MV-4-11 (cell line): ENCODE results near the gene RPS8.
"Not testable (repeated sequence)": the region's sequence is repeated elsewhere in the genome, so short reads cannot be mapped to it uniquely, and the experiment has no call there.

Source experiments
- DNase-seq: peaks from one replicate; lab custom pipeline; 2025; lab: John Stamatoyannopoulos, UW

Gene RPS8

DNA sequence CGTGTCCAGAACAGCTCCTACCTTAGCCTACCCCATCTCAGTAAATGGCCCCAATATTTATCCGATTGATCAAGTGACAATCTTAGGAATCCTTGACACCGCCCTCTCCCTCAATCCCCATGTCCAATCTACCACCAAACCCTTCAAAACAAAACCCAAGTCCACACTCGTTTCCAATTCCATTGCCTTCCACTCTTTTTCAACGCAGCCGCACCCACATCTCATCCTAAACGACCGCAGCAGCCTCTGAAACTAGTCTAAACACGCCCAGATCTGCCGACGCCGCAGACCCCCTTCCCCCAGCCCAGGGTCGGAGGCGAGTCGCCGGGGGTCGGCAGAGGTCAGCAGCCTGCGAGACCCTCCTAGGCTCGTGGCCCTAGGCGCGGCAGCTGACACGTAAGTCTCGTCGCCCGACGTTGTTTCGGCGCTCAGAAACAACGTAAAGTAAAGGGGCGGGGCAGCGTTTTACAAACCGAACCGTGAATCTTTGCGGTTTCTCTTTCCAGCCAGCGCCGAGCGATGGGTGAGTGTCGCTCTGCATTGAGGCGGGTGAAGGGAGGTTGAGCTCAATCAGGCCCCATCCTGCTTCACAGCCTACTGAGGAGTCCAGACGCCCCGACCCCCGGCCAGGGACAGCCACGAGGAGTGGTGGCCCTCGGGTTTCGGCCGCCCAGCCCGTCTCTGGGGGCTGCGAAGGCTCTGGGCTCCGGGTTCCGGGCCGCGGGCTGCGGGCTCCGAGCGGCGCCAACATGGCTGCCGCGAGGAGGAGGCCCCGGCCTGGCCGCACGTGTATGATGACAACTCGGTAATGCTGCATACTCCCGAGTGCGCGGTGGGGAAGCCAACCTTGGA is at the start of gene RPS8:
RPS8 (plus strand) TSS at position 463 of the 852 bp plus-strand sequence; CDS start at position 520, 57 bp downstream.
- DNase-seq, result peak; percentile 92

DNA sequence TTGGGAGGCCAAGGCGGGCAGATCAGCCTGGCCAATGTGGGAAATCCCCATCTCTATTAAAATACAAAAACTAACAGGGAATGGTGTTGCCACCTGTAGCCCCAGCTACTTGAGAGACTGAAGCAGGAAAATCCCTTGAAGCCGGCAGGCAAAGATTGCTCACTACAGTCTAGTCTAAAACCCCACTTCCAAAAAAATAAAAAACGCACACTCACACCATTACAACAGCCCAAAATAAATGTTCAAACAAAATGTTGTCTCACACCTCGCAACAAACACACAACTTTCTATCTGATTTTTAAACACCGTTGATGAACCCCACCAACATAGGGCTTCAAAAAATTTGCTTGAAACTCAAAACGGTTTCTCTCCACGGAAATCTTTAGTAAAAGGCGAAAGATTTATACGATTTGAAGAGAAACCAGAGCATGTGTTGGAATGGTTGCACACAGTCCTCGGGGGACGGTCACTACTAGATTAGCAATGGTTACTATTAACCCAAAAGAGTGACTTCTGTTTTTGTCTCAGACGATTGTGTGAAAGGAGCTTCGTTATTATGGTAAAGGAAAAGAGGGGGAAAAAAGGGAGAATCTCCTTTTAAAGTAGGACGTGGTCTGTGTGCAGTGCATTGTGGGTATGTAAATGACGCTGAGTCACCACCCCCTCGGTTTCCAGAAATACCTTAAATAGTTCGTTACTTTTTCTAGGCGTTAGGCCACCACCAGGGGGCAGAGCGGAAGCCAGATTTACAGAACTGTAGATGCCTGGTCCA is 44.4 kb upstream of the RPS8 start, which contains the start of gene RNU5D-1:
RNU5D-1 (minus strand) TSS at position 430 of the 772 bp plus-strand sequence.
- peak; percentile 100 for DNase-seq

GRCh38 chr1:44733365-44733764 is 42.0 kb upstream of the RPS8 start:
- no peak for DNase-seq

- no peak for DNase-seq
These were observed 41.6 kb upstream of the RPS8 start for GRCh38 chr1:44733784-44734183.

GRCh38 chr1:44735992-44736391 is 39.3 kb upstream of the RPS8 start:
- no peak for DNase-seq

DNA sequence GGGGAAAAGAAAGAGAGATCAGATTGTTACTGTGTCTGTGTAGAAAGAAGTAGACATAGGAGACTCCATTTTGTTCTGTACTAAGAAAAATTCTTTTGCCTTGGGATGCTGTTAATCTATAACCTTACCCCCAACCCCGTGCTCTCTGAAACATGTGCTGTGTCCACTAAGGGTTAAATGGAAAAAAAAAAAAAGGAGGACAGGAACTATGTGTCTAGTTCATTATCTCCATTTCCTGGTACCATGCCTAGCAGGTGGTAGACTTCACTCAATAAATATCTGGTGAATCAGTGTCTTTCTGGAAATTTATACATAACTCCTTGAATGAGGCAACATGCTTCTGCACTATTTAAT is 36.4 kb upstream of the RPS8 start:
- DNase-seq, result not testable (repeated sequence)

GRCh38 chr1:44739307-44740178 is 35.8 kb upstream of the RPS8 start, which contains the start of gene KIF2C:
Gene KIF2C (plus strand): TSS chr1:44739837. CDS start chr1:44739933, 96 bp downstream.
- peak; percentile 98 for DNase-seq

DNA sequence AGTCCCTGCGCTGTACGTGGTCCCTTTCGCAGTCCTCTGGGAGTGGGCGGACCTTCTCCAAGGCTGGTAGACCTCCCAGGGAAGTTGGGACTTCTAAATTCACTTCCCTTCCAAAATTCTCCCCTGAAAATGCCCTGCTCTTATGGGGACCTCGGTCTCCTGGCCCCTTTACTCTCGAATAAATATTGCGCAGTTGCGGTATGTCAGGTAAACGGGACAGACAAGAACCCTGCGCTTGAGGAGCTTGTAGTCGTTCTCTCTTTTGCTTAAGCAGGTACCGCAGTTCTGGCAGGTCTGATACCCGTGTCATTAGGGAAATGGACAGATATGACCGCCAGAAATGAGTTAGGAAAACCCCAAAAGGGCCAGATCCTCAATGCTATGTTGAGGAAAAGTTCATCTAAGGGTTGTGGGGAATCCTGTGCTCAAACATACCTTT is 35.1 kb upstream of the RPS8 start:
- no peak for DNase-seq

DNA sequence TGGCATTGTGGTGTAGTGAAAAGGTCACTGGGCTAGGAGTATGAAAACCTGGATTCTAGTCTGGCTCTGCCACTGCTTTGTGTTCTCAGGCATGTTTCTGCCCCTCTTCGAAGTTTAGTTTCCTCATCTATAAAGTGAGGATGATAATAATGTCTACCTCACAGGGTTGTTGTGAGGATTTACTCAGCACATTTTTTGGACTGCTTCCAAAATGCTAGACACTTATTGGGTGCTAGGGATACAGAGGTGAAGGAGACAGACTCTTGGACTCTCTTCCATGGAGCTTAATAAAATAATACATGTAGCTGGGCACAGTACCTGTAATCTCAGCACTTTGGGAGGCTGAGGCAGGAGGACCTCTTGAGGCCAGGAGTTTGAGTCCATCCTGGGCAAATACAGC is 32.1 kb upstream of the RPS8 start:
- DNase-seq, result no peak

DNA sequence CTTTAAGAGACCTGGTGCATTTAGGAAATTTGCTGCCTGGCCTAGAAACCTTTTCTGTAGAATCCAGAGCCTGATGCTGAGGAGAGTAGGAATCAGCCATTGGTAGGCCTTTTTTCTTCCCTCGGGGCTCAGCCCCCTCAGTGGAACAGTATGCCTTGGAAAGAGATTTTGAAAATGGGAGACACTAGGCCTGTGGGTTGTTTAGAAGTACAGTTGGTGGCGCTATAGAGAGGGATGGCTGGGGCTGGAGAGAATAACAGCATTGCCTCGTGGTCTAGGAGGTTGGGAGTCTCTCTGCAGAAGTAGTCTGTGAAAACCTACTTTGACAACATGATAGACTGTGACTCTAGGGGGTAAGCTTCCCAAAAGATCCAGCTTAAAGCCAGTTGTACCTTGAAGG is 27.5 kb upstream of the RPS8 start:
- peak; percentile 36 for DNase-seq

- DNase-seq, result no peak
These were observed 17.9 kb upstream of the RPS8 start for GRCh38 chr1:44757420-44757819.

DNA sequence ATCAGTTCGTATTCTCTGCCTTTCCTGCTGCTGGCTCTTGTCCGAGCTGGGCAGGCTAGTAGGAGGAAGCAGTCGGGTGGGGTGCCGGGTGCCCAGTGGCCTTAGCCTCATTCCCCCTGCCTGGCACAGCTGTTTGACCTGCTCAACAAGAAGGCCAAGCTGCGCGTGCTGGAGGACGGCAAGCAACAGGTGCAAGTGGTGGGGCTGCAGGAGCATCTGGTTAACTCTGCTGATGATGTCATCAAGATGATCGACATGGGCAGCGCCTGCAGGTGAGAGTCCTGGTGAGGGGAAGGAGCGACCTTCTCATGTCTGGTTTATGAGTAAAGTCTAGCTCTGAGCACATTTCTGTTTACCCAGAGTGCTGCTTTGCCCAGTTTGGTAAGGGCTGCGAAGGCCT is 16.3 kb upstream of the RPS8 start:
- no peak for DNase-seq

DNA sequence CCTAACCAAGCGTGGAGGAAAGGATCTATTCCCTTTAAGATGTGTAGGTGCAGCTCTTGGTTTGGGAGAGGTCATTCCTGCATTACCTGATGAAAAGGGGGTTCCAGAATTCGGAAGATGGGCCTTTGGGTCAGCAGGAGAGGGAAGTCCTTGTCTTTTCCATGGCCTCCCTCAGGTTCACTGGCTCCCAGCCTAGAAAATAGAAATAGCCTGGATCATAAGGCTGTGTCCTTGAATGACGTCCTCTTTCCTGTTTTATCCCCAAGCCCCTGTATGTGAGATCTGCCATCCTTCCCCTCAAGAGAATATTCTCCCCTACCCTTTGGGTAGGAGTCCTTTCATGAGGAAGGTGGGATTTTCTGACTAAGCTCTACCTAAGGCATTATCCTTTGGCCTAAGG is 14.5 kb upstream of the RPS8 start:
- no peak for DNase-seq

- DNase-seq, result not testable (repeated sequence)
These were observed 8.9 kb upstream of the RPS8 start for GRCh38 chr1:44766421-44766820.

DNA sequence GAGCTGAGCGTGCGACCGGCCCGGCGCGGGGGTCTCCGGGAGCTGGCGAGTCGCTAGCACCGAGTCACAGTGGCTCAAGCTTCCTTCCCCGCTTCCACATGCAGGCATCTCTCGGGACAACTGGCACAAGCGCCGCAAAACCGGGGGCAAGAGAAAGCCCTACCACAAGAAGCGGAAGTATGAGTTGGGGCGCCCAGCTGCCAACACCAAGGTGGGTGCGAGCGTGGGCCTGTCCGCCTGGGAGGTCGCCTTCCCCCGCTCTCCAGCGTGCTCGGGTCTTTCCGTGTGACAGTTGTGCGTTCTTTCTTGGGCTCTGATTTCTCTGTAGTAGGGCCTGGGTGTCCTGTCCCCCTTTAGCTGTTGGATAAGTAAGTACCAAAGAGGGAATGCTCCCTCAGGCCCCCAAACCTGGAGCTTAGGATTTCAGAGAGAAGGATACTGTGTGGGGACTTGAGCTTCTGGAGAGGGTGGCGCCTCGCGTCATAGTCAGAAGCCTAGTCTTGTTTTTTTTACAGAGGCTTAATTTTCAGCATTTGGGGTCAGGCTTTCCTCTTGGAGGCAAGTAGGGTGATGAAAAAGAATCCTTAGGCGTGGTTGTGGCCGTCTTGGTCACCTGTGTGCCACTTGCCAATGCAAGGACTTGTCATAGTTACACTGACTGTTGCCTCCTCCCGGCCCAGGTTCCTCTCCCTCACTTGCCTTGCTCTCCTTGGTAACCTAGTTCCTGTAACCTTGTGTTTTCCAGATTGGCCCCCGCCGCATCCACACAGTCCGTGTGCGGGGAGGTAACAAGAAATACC is 790 bp downstream of the RPS8 start:
- DNase-seq, result no peak

- no peak for DNase-seq
These were observed 1.4 kb downstream of the RPS8 start for GRCh38 chr1:44776730-44777068.

DNA sequence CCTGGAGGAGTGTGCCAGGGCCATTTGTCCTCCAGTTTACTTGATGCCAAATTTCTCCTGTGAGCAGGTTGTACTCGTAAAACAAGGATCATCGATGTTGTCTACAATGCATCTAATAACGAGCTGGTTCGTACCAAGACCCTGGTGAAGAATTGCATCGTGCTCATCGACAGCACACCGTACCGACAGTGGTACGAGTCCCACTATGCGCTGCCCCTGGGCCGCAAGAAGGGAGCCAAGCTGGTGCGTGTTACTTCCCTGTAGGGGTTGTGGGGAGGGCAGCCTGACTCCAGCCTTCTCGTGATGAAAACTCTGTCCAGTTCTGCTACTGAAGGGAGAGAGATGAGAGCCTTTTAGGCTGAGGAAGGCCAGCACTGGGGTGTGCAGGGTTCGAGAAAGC is 2.2 kb downstream of the RPS8 start:
- no peak for DNase-seq

GRCh38 chr1:44777969-44778635 is 2.8 kb downstream of the RPS8 start:
- peak; percentile 31 for DNase-seq

DNA sequence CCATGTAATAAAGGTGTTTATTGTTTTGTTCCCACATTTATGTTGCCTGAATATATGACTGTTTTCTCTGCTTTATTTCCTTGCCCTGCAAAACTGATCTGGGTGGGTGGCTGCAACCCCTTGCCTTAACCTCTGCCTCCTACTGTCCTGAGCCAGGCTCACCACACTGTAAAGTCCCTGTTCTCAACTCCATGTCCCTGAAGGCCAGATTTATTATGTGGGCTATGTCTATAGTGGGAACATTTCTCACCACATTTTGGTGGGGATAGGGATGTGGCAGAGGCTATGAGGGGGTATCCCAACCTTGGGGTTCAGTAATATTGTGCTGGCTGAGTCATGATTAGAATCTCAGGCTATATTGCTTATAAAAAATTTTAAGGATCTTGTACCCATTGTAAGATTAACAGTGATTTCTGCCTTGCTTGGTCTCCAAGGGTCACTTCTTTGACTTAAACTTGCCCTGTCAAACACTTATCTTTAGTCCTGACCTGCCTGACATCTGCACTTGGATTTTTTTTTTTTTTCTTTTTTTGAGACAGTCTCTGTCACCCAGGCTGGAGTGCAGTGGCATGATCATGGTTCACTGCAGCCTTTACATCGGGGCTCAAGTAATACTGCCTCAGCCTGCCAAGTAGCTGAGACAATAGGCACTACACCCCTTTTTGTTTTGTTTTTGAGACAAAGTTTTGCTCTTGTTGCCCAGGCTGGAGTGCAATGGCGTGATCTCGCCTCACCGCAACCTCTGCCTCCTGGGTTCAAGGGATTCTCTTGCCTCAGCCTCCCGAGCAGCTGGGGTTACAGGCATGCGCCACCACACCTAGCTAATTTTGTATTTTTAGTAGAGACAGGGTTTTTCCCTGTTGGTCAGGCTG is 3.6 kb downstream of the RPS8 start:
- DNase-seq, result no peak
